ENCODE measurements around the gene EFCAB12. TPM values are rescaled to one million over a fixed set of nuclear protein-coding genes. Genes with fewer than 3 reads are reported as not detected.
A peak's percentile ranks its signal among the peaks of the same experiment; 100 is the strongest.

EFCAB12 gene
- polyA plus RNA-seq, 6 donors from 2014 or later = 0.12 to 0.36 TPM; not detected in 4

DNA sequence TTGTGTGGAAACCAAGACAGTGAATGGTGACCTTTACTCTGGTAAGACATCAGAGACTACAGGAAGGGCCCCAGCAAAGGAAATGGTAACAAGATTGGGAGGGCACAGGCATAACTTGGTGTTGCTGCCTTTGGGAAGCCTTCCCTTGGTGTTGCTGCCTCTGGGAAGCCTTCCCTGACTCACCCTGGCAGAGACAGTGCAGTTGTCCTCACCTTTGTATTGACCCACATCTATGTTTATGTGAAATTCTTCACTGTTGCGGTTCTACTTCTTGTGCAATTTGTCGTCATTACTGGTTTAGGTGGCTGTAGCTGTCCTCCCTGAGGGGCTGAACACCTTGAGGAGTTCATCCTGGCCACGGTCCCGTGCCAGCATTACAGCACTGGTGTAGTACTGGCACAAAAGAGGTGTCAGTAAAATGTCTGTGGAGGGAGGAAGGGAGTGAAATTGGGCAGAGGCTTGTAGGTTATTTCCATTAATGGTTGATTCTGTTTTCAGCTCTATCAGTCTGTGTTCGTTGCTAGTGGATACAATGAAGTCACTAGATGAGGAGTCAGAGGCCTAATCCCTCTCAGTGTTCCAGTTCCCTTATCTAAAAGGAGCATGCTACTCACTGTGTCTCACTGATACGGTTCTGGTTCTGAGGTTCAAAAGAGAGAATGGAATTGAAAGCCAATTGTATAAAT lies 33.2 kb upstream of the EFCAB12 start:
- Mint-ChIP-seq H3K9me3 (no peaks in the 10 kb centered on the region), H3K27me3 (no peaks in the 10 kb centered on the region), H3K4me3 (no peak overlapping the region), H3K27ac (peak overlapping the region in 1 of 6 donors; percentile 73), H3K4me1 (peaks cover 0 to 8% (median 8%) of the 10 kb centered on the region in 3 donors), H3K36me3 (peaks cover 6 to 15% of the 10 kb centered on the region in 2 donors)
- DNase-seq = no peak
- no peak for ATAC-seq (ENCODE audit: low read depth in 2 of 2)

- no peak for DNase-seq
- Mint-ChIP-seq H3K27ac (peak overlapping the region in 1 of 6 donors; percentile 52), H3K4me3 (no peak overlapping the region), H3K4me1 (peaks cover 0 to 8% (median 8%) of the 10 kb centered on the region in 3 donors), H3K36me3 (peaks cover 6 to 15% of the 10 kb centered on the region in 2 donors), H3K9me3 (no peaks in the 10 kb centered on the region), H3K27me3 (no peaks in the 10 kb centered on the region)
- no peak for ATAC-seq (ENCODE audit: low read depth in 2 of 2)
Measured at GRCh38 chr3:129461022-129461421, 32.6 kb upstream of the EFCAB12 start.

DNA sequence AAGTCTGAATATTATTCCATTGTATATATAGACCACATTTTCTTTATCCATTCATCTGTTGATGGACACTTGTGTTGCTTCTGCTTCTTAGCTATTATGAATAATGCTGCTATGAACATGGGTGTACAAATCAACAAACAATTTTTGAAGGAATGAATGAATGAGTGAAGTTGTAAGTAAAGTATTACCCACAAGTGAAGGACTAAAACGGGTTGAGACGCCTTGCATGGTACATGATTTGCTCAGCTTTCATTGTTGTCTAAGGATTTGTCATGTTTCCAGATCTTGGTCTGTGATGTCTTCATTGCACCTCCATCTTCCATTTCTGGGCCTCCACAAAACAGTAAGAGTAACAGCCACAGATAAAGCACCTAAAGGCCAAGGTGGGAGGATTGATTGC lies 32.1 kb upstream of the EFCAB12 start:
- no peak for DNase-seq
- H3K27ac Mint-ChIP-seq = peak overlapping the region in 1 of 6 donors; percentile 52

DNA sequence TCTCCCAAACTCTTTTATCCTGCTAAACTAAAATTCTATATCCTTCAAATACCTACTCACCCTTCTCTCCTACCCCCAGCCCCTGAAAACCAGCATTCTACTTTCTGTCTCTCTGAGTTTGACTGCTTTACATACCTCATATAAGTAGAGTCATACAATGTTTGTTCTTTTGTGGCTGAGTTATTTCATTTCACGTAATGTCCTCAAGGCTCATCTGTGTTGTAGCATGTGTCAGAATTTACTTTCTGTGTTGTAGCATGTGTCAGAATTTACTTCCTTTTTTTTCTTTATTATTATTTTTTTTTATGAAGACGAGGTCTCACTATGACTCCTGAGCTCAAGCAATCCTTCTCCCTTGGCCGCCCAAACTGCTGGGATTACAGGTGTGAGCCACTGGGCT lies 31.7 kb upstream of the EFCAB12 start:
- Mint-ChIP-seq H3K36me3 (peaks cover 6 to 15% of the 10 kb centered on the region in 2 donors), H3K4me3 (no peak overlapping the region), H3K4me1 (peaks cover 0 to 8% (median 8%) of the 10 kb centered on the region in 3 donors), H3K27ac (peak overlapping the region in 1 of 6 donors; percentile 26), H3K27me3 (no peaks in the 10 kb centered on the region), H3K9me3 (no peaks in the 10 kb centered on the region)
- ATAC-seq (ENCODE audit: low read depth in 2 of 2) (peak in 1 of 2 donors; percentile 28), DNase-seq (no peak)

More for the DNA sequence above, 32.1 kb upstream of the EFCAB12 start:
- no peak for ATAC-seq (ENCODE audit: low read depth in 2 of 2)
- Mint-ChIP-seq H3K4me1 (peaks cover 0 to 8% (median 8%) of the 10 kb centered on the region in 3 donors), H3K9me3 (no peaks in the 10 kb centered on the region), H3K36me3 (peaks cover 6 to 15% of the 10 kb centered on the region in 2 donors), H3K27me3 (no peaks in the 10 kb centered on the region), H3K4me3 (no peak overlapping the region)

DNA sequence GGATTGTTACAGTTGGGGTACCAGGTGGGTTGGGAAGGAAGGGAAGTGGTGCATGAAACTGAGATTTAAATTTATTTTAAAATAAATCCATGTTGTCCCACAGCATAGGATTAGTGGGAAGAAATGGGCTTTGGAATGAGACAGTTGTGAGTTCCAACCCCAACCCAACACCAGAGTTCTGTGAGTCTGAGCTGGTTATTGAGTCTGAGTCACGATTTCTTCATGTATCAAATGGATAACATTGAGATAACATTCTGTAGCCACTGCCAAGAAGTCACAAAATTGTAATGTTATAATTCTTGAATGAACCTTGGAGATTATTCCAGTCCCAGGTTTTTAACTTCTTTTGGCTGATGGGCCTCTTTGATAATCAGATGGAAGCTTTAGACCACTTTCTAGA lies 25.3 kb upstream of the EFCAB12 start:
- Mint-ChIP-seq H3K27me3 (no peaks in the 10 kb centered on the region), H3K4me3 (no peak overlapping the region), H3K9me3 (no peaks in the 10 kb centered on the region), H3K36me3 (peaks cover 24 to 27% of the 10 kb centered on the region in 2 donors), H3K27ac (no peak overlapping the region), H3K4me1 (peaks cover 0 to 11% (median 7%) of the 10 kb centered on the region in 3 donors)
- no peak for ATAC-seq (ENCODE audit: low read depth in 2 of 2)
- DNase-seq = no peak

DNA sequence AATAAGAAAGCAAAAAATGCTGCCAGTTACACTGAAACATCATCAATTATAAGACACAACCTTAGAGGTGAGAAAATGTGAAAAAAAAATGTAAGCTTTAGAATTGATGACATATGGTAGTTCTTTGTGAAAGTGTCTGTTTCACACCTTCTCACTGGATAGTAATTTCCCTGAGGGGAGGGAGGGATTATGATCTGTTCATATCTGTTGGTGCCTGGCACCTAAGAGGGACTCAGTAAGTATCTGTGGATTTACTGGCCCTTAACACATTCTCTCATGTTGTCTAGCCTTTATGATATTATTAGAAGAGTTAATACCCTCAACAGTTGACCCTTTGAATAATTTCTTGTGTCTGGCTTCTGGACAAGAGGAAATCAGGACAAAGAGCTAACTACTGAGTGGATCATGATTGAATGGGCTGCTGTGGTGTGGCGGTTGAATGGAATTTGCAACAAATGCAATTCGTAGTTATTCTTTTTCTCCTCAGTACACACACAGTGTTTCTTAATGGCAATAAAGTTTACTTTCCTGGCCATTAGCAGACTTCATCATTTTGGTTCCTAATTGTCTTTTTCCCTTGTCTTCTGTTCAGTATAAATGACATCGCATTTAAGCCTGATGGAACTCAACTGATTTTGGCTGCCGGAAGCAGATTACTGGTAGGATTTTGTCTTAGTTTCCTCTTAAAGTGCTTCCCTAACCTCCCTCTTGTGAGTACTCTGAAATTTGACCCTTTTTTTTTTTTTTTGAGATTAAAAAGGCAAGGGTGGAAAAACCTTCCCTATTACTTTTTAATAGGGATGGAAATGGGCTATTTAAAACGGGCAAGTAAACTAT lies 21.1 kb upstream of the EFCAB12 start:
- no peak for DNase-seq
- peak overlapping the region in 2 of 6 donors; percentile 3 to 63 for H3K27ac Mint-ChIP-seq
- H3K9me3 Mint-ChIP-seq = no peaks in the 10 kb centered on the region
- H3K4me1 Mint-ChIP-seq = peaks cover 0 to 11% (median 10%) of the 10 kb centered on the region in 3 donors
- peaks cover 18 to 21% of the 10 kb centered on the region in 2 donors for H3K36me3 Mint-ChIP-seq
- no peak for ATAC-seq (ENCODE audit: low read depth in 2 of 2)
- no peaks in the 10 kb centered on the region for H3K27me3 Mint-ChIP-seq
- no peak overlapping the region for H3K4me3 Mint-ChIP-seq

- Mint-ChIP-seq H3K4me1 (peaks cover 0 to 11% (median 10%) of the 10 kb centered on the region in 3 donors), H3K27me3 (no peaks in the 10 kb centered on the region), H3K9me3 (no peaks in the 10 kb centered on the region), H3K4me3 (no peak overlapping the region), H3K36me3 (peaks cover 16 to 17% of the 10 kb centered on the region in 2 donors), H3K27ac (no peak overlapping the region)
- ATAC-seq (ENCODE audit: low read depth in 2 of 2) (no peak), DNase-seq (no peak)
Measured at GRCh38 chr3:129448186-129448895, 19.9 kb upstream of the EFCAB12 start.

- no peak for DNase-seq
- Mint-ChIP-seq H3K27ac (no peak overlapping the region), H3K36me3 (peaks cover 2 to 3% of the 10 kb centered on the region in 2 donors), H3K27me3 (no peaks in the 10 kb centered on the region), H3K9me3 (no peaks in the 10 kb centered on the region), H3K4me3 (no peak overlapping the region), H3K4me1 (peaks cover 0 to 19% (median 11%) of the 10 kb centered on the region in 3 donors)
- no peak for ATAC-seq (ENCODE audit: low read depth in 2 of 2)
Measured at GRCh38 chr3:129446926-129447325, 18.5 kb upstream of the EFCAB12 start.

GRCh38 chr3:129445471-129445870 lies 17.0 kb upstream of the EFCAB12 start:
- Mint-ChIP-seq H3K27ac (no peak overlapping the region), H3K4me1 (peaks cover 12 to 29% (median 20%) of the 10 kb centered on the region in 3 donors), H3K4me3 (no peak overlapping the region), H3K27me3 (no peaks in the 10 kb centered on the region), H3K9me3 (no peaks in the 10 kb centered on the region), H3K36me3 (no peaks in the 10 kb centered on the region)
- DNase-seq (no peak), ATAC-seq (ENCODE audit: low read depth in 2 of 2) (no peak)

DNA sequence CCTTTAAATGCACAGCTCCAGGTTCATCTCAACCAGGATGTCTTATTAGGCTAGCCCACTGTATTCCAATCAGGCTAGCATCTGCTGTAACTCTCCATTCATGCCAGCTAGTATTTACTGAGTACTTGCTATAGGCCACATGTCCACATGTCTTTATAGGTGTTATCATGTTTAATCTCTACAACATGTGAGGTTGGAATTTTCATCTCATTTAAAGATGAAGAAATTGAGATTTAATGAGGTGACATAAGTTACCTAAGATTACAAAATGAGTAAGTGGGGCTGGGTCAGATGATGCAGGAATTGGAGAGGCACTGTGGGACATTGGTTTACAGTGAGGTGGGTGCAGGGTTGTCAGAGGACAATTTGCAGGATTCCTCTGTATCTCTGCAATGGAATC lies 14.5 kb upstream of the EFCAB12 start:
- Mint-ChIP-seq H3K27me3 (no peaks in the 10 kb centered on the region), H3K4me3 (peak overlapping the region in 2 of 8 donors; percentile 15 to 57), H3K4me1 (peaks cover 24 to 36% (median 27%) of the 10 kb centered on the region in 3 donors), H3K27ac (peak overlapping the region in 3 of 6 donors; percentile 4 to 80 (median 52)), H3K9me3 (no peaks in the 10 kb centered on the region), H3K36me3 (peaks cover 2 to 4% of the 10 kb centered on the region in 2 donors)
- ATAC-seq (ENCODE audit: low read depth in 2 of 2) = no peak
- DNase-seq = no peak

DNA sequence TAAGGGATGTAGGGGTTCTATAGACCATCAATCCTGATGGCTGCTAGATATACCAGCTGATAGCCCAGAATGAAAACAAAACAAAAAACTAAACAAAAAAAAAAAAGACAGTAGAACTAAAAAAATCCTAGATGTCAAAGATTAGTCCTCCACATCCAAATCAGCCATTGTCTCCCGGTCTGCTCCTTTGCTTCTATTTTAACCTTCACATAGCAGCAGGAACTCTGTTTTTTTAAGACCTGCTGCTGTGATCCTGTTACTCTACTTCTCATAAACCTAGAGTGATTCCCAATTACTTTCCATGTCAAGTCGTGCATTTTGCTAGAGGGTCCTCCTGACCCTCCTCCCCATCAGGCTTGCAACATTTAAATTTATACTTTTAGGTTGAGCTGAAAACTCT lies 14.1 kb upstream of the EFCAB12 start:
- Mint-ChIP-seq H3K27me3 (no peaks in the 10 kb centered on the region), H3K36me3 (peaks cover 6 to 8% of the 10 kb centered on the region in 2 donors), H3K4me1 (peaks cover 29 to 39% (median 31%) of the 10 kb centered on the region in 3 donors), H3K4me3 (peak overlapping the region in 4 of 8 donors; percentile 15 to 58 (median 48)), H3K27ac (peak overlapping the region in 2 of 6 donors; percentile 4 to 52), H3K9me3 (no peaks in the 10 kb centered on the region)
- DNase-seq = no peak
- no peak for ATAC-seq (ENCODE audit: low read depth in 2 of 2)

GRCh38 chr3:129441782-129442181 lies 13.3 kb upstream of the EFCAB12 start:
- DNase-seq (no peak), ATAC-seq (ENCODE audit: low read depth in 2 of 2) (no peak)
- no peaks in the 10 kb centered on the region for H3K27me3 Mint-ChIP-seq
- H3K36me3 Mint-ChIP-seq = peaks cover 8 to 11% of the 10 kb centered on the region in 2 donors
- H3K4me1 Mint-ChIP-seq = peaks cover 35 to 43% (median 36%) of the 10 kb centered on the region in 3 donors
- peak overlapping the region in 3 of 6 donors; percentile 90 to 97 (median 97) for H3K27ac Mint-ChIP-seq
- no peaks in the 10 kb centered on the region for H3K9me3 Mint-ChIP-seq
- H3K4me3 Mint-ChIP-seq = peak overlapping the region in 6 of 8 donors; percentile 62 to 97 (median 89)

- no peak for ATAC-seq (ENCODE audit: low read depth in 2 of 2)
- Mint-ChIP-seq H3K27ac (peak overlapping the region; percentile 81 to 99 (median 97)), H3K9me3 (no peaks in the 10 kb centered on the region), H3K36me3 (peaks cover 8 to 16% of the 10 kb centered on the region in 2 donors), H3K27me3 (no peaks in the 10 kb centered on the region), H3K4me1 (peaks cover 41 to 49% (median 42%) of the 10 kb centered on the region in 3 donors), H3K4me3 (peak overlapping the region; percentile 86 to 100 (median 97))
- DNase-seq = no peak
Measured at GRCh38 chr3:129441215-129441614, 12.8 kb upstream of the EFCAB12 start.

All from naive B cell (primary cell).